HG03457 (cell line): ENCODE measurements around the gene TMEM213.
"Not testable (repeated sequence)": the region's sequence is repeated elsewhere in the genome, so short reads cannot be mapped to it uniquely, and the experiment has no call there.

ENCODE experiments used
- ATAC-seq: cut with Tn5 transposase; IDR thresholded peaks from one replicate; pipeline ENCODE4 v1.9.1; 2021; ENCODE audit warnings: moderate number of reproducible peaks; ENCODE audit not compliant: unreplicated experiment

The TMEM213 gene

DNA sequence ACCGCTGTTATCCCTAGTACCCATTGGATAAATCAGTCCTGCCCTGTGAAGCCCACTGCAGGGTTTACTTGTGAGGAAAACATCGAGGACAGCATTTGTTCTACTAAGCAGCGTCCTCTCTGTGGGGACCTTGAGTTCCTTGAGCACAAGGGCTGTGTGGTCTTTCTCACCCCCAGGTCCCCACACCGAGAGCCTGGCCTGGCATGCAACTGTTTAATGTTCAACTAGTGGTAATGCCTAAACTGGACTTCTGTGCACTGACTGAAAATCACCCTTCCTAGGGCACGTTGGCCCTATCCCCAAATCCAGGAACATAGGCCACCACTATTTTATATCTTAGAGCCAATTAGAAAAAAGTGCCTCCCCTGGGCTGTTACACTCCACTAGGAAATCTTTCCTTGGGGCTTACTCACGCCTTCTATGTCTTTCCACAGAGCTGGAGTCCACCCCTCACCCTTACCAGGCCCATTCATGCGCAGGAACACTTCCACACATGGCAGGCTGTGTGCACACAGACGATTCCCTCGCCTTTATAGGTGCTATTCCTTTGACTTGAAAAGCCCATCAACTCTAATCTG is 1.7 kb upstream of the TMEM213 start:
- no peak for ATAC-seq

DNA sequence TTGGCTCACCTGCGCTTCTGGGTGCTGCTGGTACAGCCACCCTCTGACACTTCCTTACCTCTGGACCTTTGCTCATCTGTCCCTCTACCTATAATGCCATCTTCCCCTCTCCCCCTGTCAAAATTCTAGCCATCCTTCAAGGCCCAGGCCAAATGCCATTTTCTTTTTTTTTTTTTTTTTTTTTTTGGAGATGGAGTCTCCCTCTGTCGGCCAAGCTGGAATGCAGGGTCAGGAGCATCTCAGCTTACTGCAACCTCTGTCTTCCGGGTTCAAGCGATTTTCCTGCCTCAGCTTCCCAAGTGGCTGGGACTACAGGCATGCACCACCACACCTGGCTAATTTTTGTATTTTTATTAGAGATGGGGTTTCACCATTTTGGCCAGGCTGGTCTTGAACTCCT is 748 bp upstream of the TMEM213 start:
- not testable (repeated sequence) for ATAC-seq

GRCh38 chr7:138798836-138799235 is 1.0 kb downstream of the TMEM213 start:
- ATAC-seq = no peak

DNA sequence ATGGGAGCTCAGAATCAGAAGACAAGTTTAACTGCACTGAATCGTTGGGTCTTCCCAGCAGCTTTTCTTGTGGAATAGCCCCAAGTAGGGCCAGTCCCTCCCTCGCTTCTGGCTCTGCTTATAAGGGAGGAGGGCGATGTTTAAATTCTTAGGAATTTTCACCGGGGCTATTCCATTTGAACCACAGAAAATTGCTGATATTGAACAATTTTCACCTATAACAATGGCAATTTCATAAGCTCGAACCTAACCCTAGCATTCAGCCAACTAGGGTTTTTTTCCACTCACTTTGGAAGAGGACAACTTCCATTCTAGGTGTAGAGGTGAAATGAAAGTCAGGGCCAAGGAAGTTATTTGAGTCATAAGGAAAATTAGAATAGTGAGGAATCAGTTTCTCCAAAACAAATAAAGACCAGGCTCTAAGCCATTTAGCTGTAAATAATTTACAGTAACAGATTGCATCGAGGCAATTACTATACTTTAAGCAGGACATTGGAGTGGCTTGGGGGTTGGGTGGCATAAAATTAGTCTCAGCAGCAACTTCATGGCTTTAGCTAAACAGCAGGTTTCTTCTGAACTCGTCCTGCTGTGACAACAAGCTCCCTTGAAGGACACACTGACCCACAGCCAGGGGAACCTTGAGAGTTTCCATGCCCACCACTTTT is 1.7 kb downstream of the TMEM213 start:
- no peak for ATAC-seq

DNA sequence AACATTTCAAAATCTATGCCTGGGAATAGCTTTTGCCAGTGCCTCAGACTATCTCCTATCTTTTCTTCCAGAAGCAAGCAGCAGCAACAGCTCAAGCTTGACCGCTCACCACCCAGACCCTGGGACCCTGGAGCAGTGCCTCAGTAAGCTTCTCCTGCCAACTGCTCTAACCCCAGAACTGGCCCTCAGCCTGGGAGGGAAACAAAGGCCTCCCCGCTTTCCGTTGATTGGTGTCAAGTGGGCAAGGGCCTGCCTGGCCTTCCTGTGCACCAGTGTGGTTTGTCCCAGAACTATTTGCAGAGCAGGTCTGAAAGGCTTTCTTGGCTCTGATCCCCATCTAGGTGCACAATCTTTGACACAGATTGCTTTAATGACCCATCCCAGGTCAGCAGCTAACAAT is 3.5 kb downstream of the TMEM213 start:
- ATAC-seq = no peak

- no peak for ATAC-seq
Observed at GRCh38 chr7:138802706-138803105, 4.9 kb downstream of the TMEM213 start.

GRCh38 chr7:138804618-138805017 is 6.8 kb downstream of the TMEM213 start:
- ATAC-seq = no peak

- no peak for ATAC-seq
Observed at GRCh38 chr7:138809346-138809745, 11.6 kb downstream of the TMEM213 start.

DNA sequence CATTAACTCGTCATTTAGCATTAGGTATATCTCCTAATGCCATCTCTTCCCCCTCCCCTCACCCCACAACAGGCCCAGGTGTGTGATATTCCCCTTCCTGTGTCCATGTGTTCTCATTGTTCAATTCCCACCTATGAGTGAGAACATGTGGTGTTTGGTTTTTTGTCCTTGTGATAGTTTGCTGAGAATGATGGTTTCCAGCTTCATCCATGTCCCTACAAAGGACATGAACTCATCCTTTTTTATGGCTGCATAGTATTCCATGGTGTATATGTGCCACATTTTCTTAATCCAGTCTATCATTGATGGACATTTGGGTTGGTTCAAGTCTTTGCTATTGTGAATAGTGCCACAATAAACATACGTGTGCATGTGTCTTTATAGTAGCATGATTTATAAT is 13.5 kb downstream of the TMEM213 start:
- not testable (repeated sequence) for ATAC-seq

DNA sequence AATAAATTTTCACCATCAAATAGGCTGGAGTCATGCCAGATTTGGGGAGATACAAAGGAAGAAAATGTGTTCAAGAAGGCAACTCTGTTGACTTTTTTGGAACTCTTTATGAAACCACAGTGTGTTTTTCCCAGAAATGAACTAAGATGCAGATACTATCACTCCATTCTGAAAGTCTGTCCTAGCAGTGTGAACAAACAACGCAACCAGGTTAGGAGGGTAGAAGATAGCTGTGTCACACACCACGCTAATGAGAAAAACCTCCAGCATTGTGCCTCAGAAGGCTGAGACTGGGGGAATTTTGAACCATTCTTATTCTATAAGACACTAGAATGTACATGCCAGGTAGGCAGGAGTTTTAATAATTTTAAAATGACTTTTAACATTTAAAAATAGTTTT is 16.2 kb downstream of the TMEM213 start:
- ATAC-seq = no peak

DNA sequence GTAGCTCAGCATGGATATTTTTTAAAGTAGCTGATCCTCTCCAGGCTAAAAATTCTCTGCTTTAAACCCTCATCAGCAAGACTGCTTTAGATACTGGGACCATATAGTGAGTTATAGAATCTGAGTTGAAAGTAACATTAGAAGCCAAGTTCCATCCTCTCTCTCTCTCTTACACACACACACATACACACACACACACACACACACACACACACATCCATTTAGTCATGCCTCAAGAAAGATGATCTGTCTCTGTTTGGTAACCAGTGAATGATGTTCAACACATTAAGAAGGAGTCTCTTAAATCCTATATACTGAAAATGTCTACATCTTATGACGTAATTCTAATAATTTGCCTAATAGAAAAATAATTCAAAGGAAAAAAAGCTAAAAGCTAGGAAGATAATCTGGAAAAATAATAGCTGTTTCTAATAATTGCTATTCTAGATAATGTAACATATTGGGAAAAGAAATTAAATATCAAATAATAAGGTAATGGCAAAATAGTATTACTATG is 17.1 kb downstream of the TMEM213 start:
- ATAC-seq = no peak

DNA sequence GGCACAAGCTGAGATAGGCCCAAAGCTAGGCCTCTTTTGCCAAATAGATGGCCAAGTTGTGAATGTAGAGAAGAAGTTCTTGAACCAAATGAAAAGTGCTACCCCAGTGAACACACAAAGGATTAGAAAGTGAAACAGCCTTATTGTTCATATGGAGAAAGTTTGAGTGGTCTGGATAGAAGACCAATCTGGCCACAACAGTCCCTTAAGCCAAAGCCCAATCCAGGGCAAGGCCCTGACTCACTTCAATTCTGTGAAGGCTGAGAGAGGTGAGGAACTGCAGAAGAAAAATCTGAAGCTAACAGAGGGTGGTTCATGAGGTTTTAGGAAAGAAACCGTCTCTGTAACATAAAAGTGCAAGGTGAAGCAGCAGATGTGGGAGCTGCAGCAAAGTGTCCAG is 18.9 kb downstream of the TMEM213 start:
- ATAC-seq = no peak

DNA sequence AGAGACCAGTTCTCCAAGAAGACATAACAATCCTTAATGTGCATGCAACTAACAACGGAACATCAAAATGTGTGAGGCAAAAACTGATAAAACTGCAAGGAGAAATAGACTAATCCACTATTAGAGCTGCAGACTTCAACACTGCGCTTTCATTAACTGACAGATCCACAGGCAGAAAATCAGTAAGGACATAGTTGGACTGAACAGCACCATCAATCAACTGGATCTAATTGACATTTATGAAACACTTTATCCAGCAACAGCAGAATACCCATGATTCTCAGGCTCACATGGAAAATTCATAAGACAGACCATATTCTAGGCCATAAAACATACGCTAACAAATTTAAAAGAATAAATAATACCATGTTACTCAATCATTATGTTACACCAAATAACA is 21.8 kb downstream of the TMEM213 start:
- no peak for ATAC-seq

- ATAC-seq = no peak
Observed at GRCh38 chr7:138821912-138822311, 24.1 kb downstream of the TMEM213 start.

DNA sequence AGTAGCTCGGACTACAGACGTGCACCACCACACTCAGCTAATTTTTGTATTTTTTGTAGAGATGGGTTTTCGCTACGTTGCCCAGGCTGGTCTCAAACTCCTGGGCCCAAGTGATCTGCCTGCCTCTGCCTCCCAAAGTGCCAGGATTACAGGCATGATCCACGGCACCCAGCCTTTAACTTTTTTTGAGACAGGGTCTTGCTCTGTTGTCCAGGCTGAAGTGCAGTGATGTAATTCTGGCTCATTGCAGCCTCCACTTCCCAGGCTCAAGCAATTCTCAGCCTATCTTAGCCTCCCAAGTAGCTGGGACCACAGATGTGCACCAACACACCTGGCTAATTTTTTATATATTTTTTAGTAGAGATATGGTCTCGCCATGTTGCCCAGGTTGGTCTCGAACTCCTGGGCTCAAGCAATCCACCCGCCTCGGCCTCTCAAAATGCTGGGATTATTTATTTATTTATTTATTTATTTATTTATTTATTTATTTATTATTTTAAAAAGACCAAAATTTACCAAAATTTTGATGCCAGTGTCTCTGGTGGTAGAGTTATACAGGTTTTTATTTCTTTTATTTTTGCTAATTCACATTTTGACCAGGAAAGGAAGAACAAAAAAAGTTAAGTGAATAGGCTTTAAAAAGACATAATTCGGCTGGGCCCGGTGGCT is 25.2 kb downstream of the TMEM213 start:
- no peak for ATAC-seq

- no peak for ATAC-seq
Observed at GRCh38 chr7:138825049-138825721, 27.4 kb downstream of the TMEM213 start.

- ATAC-seq = no peak
Observed at GRCh38 chr7:138828302-138828701, 30.5 kb downstream of the TMEM213 start.

DNA sequence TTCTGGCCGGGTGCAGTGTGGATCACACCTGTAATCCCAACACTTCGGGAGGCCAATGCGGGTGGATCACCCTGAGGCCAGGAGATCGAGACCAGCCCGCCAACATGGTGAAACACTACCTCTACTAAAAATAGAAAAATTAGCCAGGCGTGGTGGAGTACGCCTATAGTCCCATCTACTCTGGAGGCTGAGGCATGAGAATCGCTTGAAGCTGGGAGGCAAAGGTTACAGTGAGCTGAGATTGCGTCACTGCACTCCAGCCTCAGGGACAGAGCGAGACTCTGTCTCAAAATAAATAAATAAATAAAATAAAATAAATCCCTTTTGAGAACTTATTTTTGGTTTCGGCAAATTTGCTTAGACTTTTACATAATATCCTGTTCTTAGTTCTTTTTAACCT is 31.5 kb downstream of the TMEM213 start:
- no peak for ATAC-seq

DNA sequence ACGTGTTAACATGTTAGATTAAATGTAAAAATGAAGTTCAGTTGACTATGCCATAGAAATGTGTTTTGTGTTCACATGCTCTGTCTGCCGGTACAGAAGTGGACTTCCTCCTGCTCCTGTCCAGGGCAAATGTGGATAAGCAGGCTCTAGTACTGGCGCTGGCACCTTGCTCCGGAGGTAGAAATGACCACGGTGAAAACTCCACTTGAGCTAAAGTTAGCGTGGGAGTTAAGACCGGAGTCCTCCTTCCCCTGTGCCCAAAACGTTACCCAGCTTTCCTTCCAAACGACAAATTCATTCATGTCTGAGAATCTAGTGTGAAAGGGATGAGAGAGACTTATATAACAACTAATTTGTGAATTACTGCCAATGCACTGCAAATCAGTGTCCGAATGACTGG is 35.2 kb downstream of the TMEM213 start:
- no peak for ATAC-seq

- ATAC-seq = no peak
Observed at GRCh38 chr7:138833596-138833995, 35.8 kb downstream of the TMEM213 start.

- ATAC-seq = no peak
Observed at GRCh38 chr7:138834583-138834982, 36.8 kb downstream of the TMEM213 start.

GRCh38 chr7:138835087-138835486 is 37.3 kb downstream of the TMEM213 start:
- no peak for ATAC-seq
